GM21526 (cell line): Measurements from ENCODE around the gene CACNB1.

Experiments used
- ATAC-seq: cut with Tn5 transposase; IDR thresholded peaks from one replicate; pipeline ENCODE4 v1.9.1; 2021; ENCODE audit warnings: moderate library complexity; ENCODE audit not compliant: unreplicated experiment, low FRiP score

CACNB1 gene

GRCh38 chr17:39225959-39226683, 28.7 kb upstream of the CACNB1 start:
- no peak for ATAC-seq

- no peak for ATAC-seq
Measured at GRCh38 chr17:39225308-39225958, 28.0 kb upstream of the CACNB1 start, which contains the start of gene STAC2. Gene STAC2, minus strand, starts transcription at chr17:39225945. Its CDS starts 443 bp downstream, at chr17:39225502.

- no peak for ATAC-seq
Measured at GRCh38 chr17:39224778-39225307, 27.4 kb upstream of the CACNB1 start.

- ATAC-seq, result no peak
Measured at GRCh38 chr17:39223907-39224777, 26.7 kb upstream of the CACNB1 start.

- ATAC-seq, result no peak
Measured at GRCh38 chr17:39222866-39223834, 25.7 kb upstream of the CACNB1 start.

- no peak for ATAC-seq
Measured at GRCh38 chr17:39222151-39222550, 24.7 kb upstream of the CACNB1 start.

GRCh38 chr17:39221572-39221971, 24.1 kb upstream of the CACNB1 start:
- ATAC-seq, result no peak

- ATAC-seq, result no peak
Measured at GRCh38 chr17:39219647-39220154, 22.2 kb upstream of the CACNB1 start.

GRCh38 chr17:39218906-39219305, 21.4 kb upstream of the CACNB1 start:
- no peak for ATAC-seq

- ATAC-seq, result no peak
Measured at GRCh38 chr17:39217734-39218369, 20.4 kb upstream of the CACNB1 start.

- ATAC-seq, result no peak
Measured at GRCh38 chr17:39213852-39214251, 16.4 kb upstream of the CACNB1 start.

- ATAC-seq, result no peak
Measured at GRCh38 chr17:39212841-39213480, 15.5 kb upstream of the CACNB1 start.

- ATAC-seq, result no peak
Measured at GRCh38 chr17:39212195-39212810, 14.8 kb upstream of the CACNB1 start.

GRCh38 chr17:39210093-39210434, 12.6 kb upstream of the CACNB1 start:
- ATAC-seq, result no peak

- ATAC-seq, result no peak
Measured at GRCh38 chr17:39209317-39210092, 12.0 kb upstream of the CACNB1 start.

GRCh38 chr17:39208893-39209292, 11.4 kb upstream of the CACNB1 start:
- ATAC-seq, result no peak

GRCh38 chr17:39208136-39208535, 10.7 kb upstream of the CACNB1 start:
- ATAC-seq, result no peak

GRCh38 chr17:39205112-39205526, 7.7 kb upstream of the CACNB1 start:
- ATAC-seq, result no peak
